ENCODE data around the gene SLC9A5.

SLC9A5 gene

DNA sequence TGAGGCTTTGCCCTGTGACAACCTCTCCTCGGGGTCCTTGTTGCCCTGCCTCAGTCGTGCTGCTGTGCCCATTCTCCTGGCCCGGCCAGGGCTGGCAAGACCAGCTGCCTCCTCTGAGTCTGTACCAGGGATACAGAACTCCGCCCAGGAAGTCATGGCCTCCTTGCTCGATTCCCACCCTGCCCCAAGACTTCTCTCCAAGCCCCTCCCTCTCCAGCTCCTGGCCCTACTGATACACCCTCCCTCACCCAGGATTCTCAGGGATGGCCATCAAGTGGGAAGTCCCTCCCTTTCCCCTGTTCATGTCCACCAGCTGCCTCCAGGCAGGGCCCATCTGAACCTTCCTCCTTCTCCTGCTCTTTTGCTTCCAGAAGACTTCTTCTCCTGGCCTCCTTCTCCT, 33.1 kb upstream of the SLC9A5 start:
- no peak for DNase-seq (ENCODE audit: low read depth, low spot score)

- DNase-seq (ENCODE audit: low read depth, low spot score): no peak
Measured at GRCh38 chr16:67216612-67217490, 31.9 kb upstream of the SLC9A5 start.

DNA sequence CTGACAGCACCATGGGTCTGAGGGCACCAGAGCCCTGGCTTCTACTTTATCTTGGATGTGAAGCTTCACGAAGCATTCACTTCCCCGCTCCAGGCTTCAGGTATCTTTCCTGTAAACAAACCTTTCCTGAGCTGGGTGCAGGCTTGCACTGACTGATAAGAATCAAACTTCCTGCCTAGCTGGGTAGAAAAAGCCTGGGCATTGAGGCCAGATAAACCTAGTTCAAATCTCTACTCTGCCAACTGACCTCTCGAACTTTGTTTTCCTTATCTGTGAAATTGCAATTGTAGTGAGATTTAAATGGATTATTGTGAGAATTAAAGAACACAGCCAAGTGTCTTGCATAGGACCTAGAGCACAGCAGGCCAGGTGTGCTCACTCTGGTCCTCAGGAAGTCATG, 24.8 kb upstream of the SLC9A5 start:
- no peak for DNase-seq (ENCODE audit: low read depth, low spot score)

GRCh38 chr16:67226295-67226803, 22.4 kb upstream of the SLC9A5 start:
- no peak for DNase-seq (ENCODE audit: low read depth, low spot score)

DNA sequence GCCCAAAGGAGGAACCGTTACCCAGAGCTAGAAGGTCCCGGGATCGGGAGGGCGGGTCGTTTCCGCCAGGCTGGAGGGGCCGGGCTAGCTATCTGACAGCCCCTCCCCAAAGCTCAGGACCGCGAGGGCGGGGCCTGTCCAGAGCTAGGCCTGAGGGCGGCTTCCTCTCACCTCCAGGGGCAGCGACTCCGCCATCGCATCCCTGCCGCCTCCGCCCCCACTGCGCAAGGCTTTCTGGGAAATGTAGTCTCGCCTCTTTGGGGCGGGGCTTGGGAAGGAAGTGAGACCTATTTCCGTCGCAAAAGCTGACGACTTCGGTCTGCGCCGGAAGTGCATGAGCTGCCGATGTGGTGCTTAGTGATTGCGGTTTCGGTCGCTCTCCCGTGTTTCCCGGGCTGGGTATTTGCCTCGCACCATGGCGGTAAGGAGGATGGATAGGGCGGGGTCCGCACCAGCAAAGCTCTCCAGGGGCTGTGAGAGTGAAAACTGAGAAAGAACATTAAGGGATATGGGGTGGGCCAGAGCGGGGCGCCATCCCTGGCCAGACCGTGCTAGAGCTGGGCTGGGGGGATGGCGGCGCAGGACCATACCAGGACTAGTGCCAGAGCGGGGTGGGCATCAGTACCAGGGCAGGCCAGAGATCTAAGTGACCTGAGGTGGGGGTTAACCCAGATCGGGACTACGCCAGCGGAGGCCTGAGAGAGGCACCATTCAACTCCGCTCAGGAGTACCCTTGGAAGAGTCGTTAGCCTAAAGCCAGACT, 21.8 kb upstream of the SLC9A5 start, which contains the start of gene TMEM208:
Gene TMEM208 (plus strand): TSS at position 327 of the 763 bp plus-strand sequence. CDS start 89 bp downstream, at position 416.
- peak; percentile 100 for DNase-seq (ENCODE audit: low read depth, low spot score)

- no peak for DNase-seq (ENCODE audit: low read depth, low spot score)
Measured at GRCh38 chr16:67227567-67227921, 21.2 kb upstream of the SLC9A5 start.

DNA sequence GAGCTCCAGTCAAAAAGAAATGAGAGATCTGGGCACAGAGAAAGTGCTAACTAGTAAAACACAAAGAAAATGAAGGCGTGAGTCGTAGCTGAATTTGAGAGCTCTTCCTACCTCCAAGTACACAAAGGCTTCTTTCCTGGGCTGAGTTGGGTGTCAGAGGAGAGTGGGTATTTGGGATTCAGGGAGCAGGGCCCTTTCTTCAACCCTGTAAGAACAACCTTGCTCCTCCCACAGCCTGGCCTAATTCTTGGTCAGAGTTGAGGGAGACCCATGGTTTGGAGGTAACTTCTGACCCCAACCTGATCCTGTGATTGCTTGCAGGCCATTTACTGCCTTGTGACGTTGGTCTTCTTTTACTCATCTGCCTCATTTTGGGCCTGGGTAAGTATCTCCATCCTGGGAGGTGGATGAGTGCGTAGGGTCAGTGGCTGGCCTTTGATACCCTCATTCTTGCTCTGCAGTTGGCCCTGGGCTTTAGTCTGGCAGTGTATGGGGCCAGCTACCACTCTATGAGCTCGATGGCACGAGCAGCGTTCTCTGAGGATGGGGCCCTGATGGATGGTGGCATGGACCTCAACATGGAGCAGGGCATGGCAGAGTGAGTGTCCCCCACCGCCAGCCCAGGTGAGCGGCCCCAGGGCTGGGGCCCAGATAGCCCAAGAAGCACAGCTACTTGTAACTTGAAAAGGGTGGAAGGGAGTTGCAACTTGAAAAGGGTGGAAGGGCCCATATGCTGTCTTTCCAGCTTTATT, 20.6 kb upstream of the SLC9A5 start:
- DNase-seq (ENCODE audit: low read depth, low spot score): no peak

- no peak for DNase-seq (ENCODE audit: low read depth, low spot score)
Measured at GRCh38 chr16:67228905-67229304, 19.9 kb upstream of the SLC9A5 start.

DNA sequence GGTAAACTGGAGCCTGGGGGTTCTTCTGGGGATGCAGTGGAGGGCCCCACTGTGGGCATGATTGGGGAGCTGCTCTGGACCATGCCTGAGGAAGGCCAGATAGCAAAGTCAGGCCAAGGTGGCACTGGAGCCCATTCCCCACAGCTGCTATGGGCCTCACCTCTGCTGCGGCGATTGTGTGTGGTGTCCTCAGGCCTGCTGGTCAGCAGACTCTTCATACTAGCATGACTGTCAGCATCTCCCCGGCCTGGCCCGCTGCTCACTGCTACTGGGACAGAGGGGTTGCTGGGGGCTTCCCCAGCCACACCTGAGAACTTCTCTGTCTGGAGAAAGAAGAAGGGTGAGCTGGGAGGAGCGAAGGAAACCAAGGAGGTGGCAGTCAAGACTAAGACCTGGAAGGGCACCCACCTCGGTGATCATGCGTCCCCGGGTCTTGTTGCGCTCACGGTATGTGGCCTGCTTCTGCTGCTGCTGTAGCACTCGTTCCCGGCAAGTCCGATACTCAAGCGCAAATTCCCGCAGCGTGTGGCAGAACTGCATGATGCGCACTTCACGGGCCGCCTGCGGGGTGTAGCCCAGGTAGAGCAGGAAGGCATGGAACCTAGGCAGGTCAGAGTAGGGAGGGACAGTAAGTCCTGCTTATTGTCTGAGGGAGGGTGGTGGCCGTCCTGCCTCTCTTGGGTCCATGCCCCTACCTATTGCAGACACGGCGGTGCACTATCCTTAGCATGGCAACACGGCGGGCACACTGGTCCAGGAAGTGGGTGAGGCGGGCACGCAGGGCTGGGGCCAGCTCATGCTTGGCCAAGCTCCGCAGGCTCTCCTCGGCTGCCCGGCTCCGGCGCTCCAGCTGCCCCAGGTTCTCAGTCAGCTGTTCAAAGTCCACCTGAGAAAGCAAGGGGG, 18.6 kb upstream of the SLC9A5 start:
- DNase-seq (ENCODE audit: low read depth, low spot score): no peak

DNA sequence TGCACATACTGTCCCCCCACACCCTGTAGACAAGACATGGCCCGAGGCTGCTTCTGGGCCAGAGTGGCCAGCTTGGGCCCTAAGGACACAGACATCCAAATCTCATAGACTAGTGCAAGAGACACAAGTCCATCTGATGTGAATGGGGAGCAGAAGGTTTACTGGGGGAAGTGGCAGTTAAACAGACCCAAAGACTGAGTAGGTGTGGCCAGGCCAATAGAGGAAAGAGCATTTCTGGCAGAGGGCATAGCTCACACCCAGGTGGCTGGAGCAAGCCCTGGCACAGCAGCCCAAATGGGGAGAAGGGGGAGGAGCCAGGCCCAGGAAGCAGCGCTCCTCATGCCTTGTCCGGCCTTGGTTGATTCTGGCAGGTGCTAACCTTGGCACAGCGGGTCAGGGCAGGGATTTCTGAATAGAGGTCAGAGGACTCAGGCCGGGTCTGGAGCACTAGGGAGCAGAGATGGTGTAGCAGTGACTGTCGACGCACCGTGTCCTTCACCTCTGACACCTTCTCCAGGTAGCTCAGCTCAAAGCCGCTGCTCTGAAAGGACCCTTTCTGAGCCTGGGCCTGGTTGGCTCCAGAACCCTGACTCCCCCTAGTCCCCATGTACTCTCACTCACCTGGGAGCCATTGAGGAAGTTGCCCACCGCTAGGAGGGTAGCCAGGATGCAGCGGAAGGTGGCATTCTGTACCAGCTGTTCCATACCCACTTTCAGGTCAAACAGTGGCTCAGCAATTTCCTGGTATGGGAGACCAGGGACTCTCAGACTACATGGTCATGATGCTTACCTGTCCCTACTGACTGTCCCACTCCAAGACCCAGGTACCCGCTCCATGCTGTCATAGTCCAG, 17.7 kb upstream of the SLC9A5 start:
- DNase-seq (ENCODE audit: low read depth, low spot score): no peak

- no peak for DNase-seq (ENCODE audit: low read depth, low spot score)
Measured at GRCh38 chr16:67233596-67233995, 15.2 kb upstream of the SLC9A5 start.

GRCh38 chr16:67234180-67234597, 14.6 kb upstream of the SLC9A5 start:
- DNase-seq (ENCODE audit: low read depth, low spot score): no peak

- DNase-seq (ENCODE audit: low read depth, low spot score): no peak
Measured at GRCh38 chr16:67235816-67236562, 12.8 kb upstream of the SLC9A5 start.

DNA sequence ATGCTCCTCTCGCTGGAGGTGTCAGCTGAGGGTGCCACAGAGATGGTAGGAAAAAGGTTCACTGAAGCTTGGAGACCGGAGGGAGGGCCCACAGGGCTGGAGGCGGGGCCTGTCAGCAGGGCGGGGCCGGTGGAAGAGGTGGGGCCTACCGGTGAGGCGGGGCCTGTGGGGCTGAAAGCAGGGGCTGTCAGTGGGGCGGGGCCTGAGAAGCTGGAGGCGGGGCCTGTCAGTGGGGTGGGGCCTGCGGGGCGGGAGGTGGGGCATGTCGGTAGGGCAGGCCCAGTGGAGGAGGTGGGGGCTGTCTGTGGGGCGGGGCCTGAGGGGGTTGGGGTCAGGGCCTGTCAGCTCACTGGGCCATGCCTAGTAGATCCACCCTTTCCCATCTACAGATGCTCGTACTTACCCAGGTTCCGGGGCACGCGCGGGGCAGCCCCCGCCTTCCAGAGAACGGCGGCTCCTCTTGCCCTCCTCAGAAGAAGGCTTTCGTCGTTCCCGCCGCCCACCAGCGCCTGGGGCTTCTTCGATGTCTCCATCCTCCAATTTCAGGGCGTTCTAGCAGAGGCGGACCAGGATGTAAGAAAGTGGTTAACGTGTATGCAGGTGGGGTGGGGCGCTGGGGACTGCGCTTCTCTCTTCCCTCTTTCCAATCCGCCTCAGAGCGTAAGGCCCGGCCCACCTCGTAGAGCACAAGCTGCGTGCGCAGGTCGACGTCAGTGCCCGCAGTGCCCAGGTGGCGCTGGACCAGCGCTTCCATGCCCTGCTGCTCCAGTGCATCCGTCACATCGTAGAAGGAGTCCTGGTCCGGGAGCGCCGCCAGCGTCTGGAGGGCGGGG, 12.0 kb upstream of the SLC9A5 start:
- DNase-seq (ENCODE audit: low read depth, low spot score): peak; percentile 55

- no peak for DNase-seq (ENCODE audit: low read depth, low spot score)
Measured at GRCh38 chr16:67237396-67238277, 11.1 kb upstream of the SLC9A5 start.

- no peak for DNase-seq (ENCODE audit: low read depth, low spot score)
Measured at GRCh38 chr16:67238278-67238575, 10.6 kb upstream of the SLC9A5 start.

DNA sequence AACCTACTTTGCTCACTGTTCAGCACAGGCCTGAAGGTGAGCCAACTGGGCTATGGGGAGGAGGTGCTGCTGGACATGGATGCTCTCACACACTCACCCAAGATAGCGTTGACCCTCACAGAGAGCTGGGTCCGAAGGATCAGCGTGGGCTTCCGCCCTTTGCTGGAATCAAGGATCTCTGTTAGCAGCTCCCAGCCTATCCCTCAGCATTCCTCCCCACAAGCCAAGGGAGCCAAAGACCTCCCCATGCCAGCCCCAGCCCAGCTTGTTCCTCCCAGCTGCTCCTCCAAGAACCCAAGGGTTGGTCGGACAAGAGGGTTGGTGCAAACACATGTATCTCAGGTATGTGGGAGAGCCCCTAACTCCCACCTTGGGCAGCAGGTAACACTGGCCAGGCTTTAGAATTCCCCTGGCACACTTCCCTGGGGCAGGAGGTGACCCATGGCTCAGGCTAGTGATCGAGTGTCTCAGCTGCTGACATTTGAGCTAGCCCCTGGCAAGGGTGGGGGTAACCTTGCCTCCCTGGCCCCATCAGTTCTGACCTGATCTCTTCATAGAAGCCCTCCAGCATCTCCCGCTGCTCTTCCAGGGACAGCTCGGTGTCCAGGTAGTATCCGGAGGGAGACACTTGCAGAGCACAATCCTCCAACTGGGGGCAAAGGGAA, 9.8 kb upstream of the SLC9A5 start:
- no peak for DNase-seq (ENCODE audit: low read depth, low spot score)

Data from astrocyte of the hippocampus (primary cell).